ENCODE measurements around the gene ATG16L1.

The ATG16L1 gene

GRCh38 chr2:233235977-233236376 lies 15.5 kb upstream of the ATG16L1 start:
- Histone ChIP-seq H2AFZ (ENCODE audit: low read depth, low read length) (no peak overlapping the region), H3K27me3 (ENCODE audit: insufficient read depth, low read length) (no peaks in the 10 kb centered on the region), H3K4me1 (ENCODE audit: insufficient read depth, low read length) (no peaks in the 10 kb centered on the region)

GRCh38 chr2:233236820-233237589 lies 14.5 kb upstream of the ATG16L1 start:
- Histone ChIP-seq H3K36me3 (ENCODE audit: insufficient read depth, low read length) (no peaks in the 10 kb centered on the region), H3K4me3 (ENCODE audit: low read length) (no peak overlapping the region), H3K9me3 (ENCODE audit: low read length) (no peaks in the 10 kb centered on the region), H3K4me1 (ENCODE audit: insufficient read depth, low read length) (no peaks in the 10 kb centered on the region), H3K27me3 (ENCODE audit: insufficient read depth, low read length) (no peaks in the 10 kb centered on the region), H2AFZ (ENCODE audit: low read depth, low read length) (no peak overlapping the region)

More at GRCh38 chr2:233235977-233236376, 15.5 kb upstream of the ATG16L1 start:
- H3K4me3 ChIP-seq (ENCODE audit: low read length) = no peak overlapping the region
- no peaks in the 10 kb centered on the region for H3K9me3 ChIP-seq (ENCODE audit: low read length)
- H3K36me3 ChIP-seq (ENCODE audit: insufficient read depth, low read length) = no peaks in the 10 kb centered on the region

DNA sequence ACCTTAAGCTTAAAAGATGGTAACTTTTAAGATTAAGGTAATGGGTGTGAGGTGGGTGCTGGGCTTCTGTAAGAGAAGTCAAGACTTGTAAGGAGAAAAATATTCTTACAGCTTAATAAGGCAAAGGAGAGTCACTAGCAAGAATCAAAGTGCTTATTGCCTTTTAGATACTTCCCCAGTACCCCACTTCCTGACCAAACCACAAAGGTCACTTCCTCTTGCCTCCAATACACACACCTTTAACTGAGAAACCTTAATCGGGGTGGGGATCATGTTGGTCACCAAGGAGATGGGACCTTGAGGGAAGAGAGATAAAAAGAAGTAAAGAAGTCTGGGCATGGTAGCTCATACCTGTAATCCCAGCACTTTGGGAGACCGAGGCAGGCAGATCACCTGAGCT lies 10.6 kb upstream of the ATG16L1 start:
- Histone ChIP-seq H3K4me1 (ENCODE audit: insufficient read depth, low read length) (no peaks in the 10 kb centered on the region), H3K36me3 (ENCODE audit: insufficient read depth, low read length) (no peaks in the 10 kb centered on the region), H3K4me3 (ENCODE audit: low read length) (no peak overlapping the region), H3K27me3 (ENCODE audit: insufficient read depth, low read length) (peaks cover 4% of the 10 kb centered on the region), H3K9me3 (ENCODE audit: low read length) (no peaks in the 10 kb centered on the region), H2AFZ (ENCODE audit: low read depth, low read length) (no peak overlapping the region)

DNA sequence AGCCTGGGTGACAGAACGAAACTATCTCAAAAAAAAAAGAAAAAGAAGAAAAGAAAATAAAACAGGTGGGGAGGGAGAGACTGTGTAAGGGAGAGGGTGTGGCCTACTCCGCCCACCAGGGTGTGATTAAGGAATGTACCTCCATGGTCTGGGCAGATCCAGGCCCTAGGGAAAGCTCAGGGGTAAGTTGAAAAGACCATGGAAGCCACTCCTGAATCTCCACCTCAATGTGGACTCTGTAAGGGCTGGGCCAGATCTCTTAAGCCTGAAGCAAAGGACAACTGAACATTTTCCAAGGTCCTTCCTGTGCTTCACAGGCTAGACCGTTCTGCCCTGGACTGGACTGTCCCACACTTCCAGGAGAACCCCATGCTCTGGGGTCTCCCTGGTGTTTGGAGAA lies 9.7 kb upstream of the ATG16L1 start:
- Histone ChIP-seq H3K9me3 (ENCODE audit: low read length) (no peaks in the 10 kb centered on the region), H3K27me3 (ENCODE audit: insufficient read depth, low read length) (peaks cover 4% of the 10 kb centered on the region), H3K4me3 (ENCODE audit: low read length) (no peak overlapping the region), H3K4me1 (ENCODE audit: insufficient read depth, low read length) (no peaks in the 10 kb centered on the region), H3K36me3 (ENCODE audit: insufficient read depth, low read length) (no peaks in the 10 kb centered on the region), H2AFZ (ENCODE audit: low read depth, low read length) (no peak overlapping the region)

DNA sequence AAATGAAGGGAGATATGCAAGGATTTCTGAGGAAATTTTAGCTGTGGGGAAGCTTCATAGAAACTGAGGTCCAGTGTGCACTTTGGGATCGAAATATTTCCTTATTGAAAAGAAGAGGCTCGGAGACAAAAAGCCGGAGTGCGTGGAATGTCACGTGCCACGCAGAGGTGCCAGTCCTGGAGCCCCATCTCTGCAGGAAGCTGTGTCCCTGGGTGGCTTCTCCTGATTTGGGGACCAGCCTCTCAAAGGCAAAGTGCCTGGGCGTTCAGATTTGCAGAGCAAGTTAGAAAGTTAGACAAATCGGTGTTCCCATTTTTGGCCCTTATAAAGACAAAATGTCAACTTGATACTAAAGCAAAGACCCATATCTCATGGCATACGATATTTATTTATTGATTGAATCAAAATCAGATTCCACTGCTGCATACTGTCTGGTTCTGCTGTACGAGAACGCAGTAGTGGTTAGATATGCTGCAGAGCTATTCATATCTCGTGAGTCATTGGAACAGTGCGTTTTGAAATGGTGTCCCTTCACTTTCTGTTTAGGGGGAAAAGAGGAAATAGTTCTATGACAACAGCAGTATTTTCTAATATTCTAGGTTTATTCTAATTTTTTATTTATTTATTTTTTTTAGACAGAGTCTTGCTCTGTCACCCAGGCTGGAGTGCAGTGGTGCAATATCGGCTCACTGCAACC lies 9.1 kb upstream of the ATG16L1 start:
- no peaks in the 10 kb centered on the region for H3K4me1 ChIP-seq (ENCODE audit: insufficient read depth, low read length)
- no peaks in the 10 kb centered on the region for H3K36me3 ChIP-seq (ENCODE audit: insufficient read depth, low read length)
- no peak overlapping the region for H3K4me3 ChIP-seq (ENCODE audit: low read length)
- no peaks in the 10 kb centered on the region for H3K9me3 ChIP-seq (ENCODE audit: low read length)
- H2AFZ ChIP-seq (ENCODE audit: low read depth, low read length) = no peak overlapping the region
- H3K27me3 ChIP-seq (ENCODE audit: insufficient read depth, low read length) = peaks cover 4% of the 10 kb centered on the region

- H3K4me3 ChIP-seq (ENCODE audit: low read length) = no peak overlapping the region
- H3K27me3 ChIP-seq (ENCODE audit: insufficient read depth, low read length) = peaks cover 4% of the 10 kb centered on the region
- H3K36me3 ChIP-seq (ENCODE audit: insufficient read depth, low read length) = no peaks in the 10 kb centered on the region
- no peaks in the 10 kb centered on the region for H3K4me1 ChIP-seq (ENCODE audit: insufficient read depth, low read length)
- H3K9me3 ChIP-seq (ENCODE audit: low read length) = no peaks in the 10 kb centered on the region
- no peak overlapping the region for H2AFZ ChIP-seq (ENCODE audit: low read depth, low read length)
Observed at GRCh38 chr2:233243348-233243747, 8.1 kb upstream of the ATG16L1 start.

DNA sequence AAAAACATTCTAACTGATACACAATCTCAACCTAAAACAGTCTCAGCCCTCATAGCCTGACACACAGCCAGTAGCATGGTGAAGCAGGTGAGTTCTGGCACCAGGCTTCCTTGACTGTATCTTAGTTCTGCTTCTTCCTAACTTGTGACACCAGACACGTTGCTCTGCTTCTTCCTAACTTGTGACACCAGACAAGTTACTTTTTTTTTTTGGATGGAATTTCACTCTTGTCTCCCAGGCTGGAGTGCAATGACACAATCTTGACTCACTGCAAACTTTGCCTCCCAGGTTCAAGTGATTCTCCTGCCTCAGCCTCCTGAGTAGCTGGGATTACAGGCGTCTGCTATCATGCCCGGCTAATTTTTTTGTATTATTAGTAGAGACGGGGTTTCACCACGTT lies 6.7 kb upstream of the ATG16L1 start:
- H2AFZ ChIP-seq (ENCODE audit: low read depth, low read length) = no peak overlapping the region
- no peaks in the 10 kb centered on the region for H3K36me3 ChIP-seq (ENCODE audit: insufficient read depth, low read length)
- H3K4me1 ChIP-seq (ENCODE audit: insufficient read depth, low read length) = no peaks in the 10 kb centered on the region
- no peak overlapping the region for H3K4me3 ChIP-seq (ENCODE audit: low read length)
- H3K27me3 ChIP-seq (ENCODE audit: insufficient read depth, low read length) = peaks cover 4% of the 10 kb centered on the region
- H3K9me3 ChIP-seq (ENCODE audit: low read length) = no peaks in the 10 kb centered on the region

- Histone ChIP-seq H3K4me3 (ENCODE audit: low read length) (no peak overlapping the region), H3K36me3 (ENCODE audit: insufficient read depth, low read length) (no peaks in the 10 kb centered on the region), H3K4me1 (ENCODE audit: insufficient read depth, low read length) (no peaks in the 10 kb centered on the region), H3K27me3 (ENCODE audit: insufficient read depth, low read length) (peaks cover 4% of the 10 kb centered on the region), H3K9me3 (ENCODE audit: low read length) (peaks cover 3% of the 10 kb centered on the region), H2AFZ (ENCODE audit: low read depth, low read length) (no peak overlapping the region)
Observed at GRCh38 chr2:233245406-233245805, 6.1 kb upstream of the ATG16L1 start.

- H2AFZ ChIP-seq (ENCODE audit: low read depth, low read length) = no peak overlapping the region
- H3K27me3 ChIP-seq (ENCODE audit: insufficient read depth, low read length) = peaks cover 4% of the 10 kb centered on the region
- no peak overlapping the region for H3K4me3 ChIP-seq (ENCODE audit: low read length)
Observed at GRCh38 chr2:233247116-233247515, 4.4 kb upstream of the ATG16L1 start.

GRCh38 chr2:233247744-233248143 lies 3.7 kb upstream of the ATG16L1 start:
- Histone ChIP-seq H3K4me3 (ENCODE audit: low read length) (no peak overlapping the region), H3K9me3 (ENCODE audit: low read length) (peaks cover 5% of the 10 kb centered on the region), H3K36me3 (ENCODE audit: insufficient read depth, low read length) (no peaks in the 10 kb centered on the region), H3K27me3 (ENCODE audit: insufficient read depth, low read length) (peaks cover 4% of the 10 kb centered on the region), H2AFZ (ENCODE audit: low read depth, low read length) (no peak overlapping the region), H3K4me1 (ENCODE audit: insufficient read depth, low read length) (peaks cover 6% of the 10 kb centered on the region)

More at GRCh38 chr2:233247116-233247515, 4.4 kb upstream of the ATG16L1 start:
- Histone ChIP-seq H3K36me3 (ENCODE audit: insufficient read depth, low read length) (no peaks in the 10 kb centered on the region), H3K4me1 (ENCODE audit: insufficient read depth, low read length) (no peaks in the 10 kb centered on the region), H3K9me3 (ENCODE audit: low read length) (peaks cover 5% of the 10 kb centered on the region)

GRCh38 chr2:233248999-233249398 lies 2.5 kb upstream of the ATG16L1 start:
- H3K36me3 ChIP-seq (ENCODE audit: insufficient read depth, low read length) = no peaks in the 10 kb centered on the region
- no peak overlapping the region for H2AFZ ChIP-seq (ENCODE audit: low read depth, low read length)
- peaks cover 5% of the 10 kb centered on the region for H3K9me3 ChIP-seq (ENCODE audit: low read length)
- peaks cover 9% of the 10 kb centered on the region for H3K4me1 ChIP-seq (ENCODE audit: insufficient read depth, low read length)
- H3K4me3 ChIP-seq (ENCODE audit: low read length) = no peak overlapping the region
- H3K27me3 ChIP-seq (ENCODE audit: insufficient read depth, low read length) = no peaks in the 10 kb centered on the region

- Histone ChIP-seq H3K4me1 (ENCODE audit: insufficient read depth, low read length) (peaks cover 9% of the 10 kb centered on the region), H3K27me3 (ENCODE audit: insufficient read depth, low read length) (no peaks in the 10 kb centered on the region), H3K9me3 (ENCODE audit: low read length) (peaks cover 5% of the 10 kb centered on the region), H2AFZ (ENCODE audit: low read depth, low read length) (peak overlapping the region; percentile 83), H3K4me3 (ENCODE audit: low read length) (no peak overlapping the region), H3K36me3 (ENCODE audit: insufficient read depth, low read length) (peaks cover under 1% of the 10 kb centered on the region)
Observed at GRCh38 chr2:233250568-233250967, 905 bp upstream of the ATG16L1 start.

DNA sequence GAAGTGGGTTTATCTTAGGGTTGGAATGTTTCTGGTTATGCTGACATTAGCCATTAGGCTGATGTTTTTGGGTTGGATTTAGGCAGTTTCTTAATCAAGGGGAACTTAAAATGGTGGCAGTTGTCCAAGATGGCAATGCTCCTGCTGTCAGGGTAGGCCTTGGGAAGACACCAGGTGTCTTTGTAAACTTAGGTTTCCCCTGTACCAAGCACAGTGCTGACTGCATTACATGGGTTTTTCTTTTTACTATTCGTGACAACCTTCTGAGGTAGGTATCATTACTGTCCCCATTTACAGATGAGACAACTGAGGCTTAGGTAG lies 528 bp upstream of the ATG16L1 start:
- Histone ChIP-seq H2AFZ (ENCODE audit: low read depth, low read length) (peak overlapping the region; percentile 83), H3K4me3 (ENCODE audit: low read length) (peak overlapping the region; percentile 100), H3K4me1 (ENCODE audit: insufficient read depth, low read length) (peaks cover 9% of the 10 kb centered on the region), H3K27me3 (ENCODE audit: insufficient read depth, low read length) (no peaks in the 10 kb centered on the region), H3K36me3 (ENCODE audit: insufficient read depth, low read length) (peaks cover 5% of the 10 kb centered on the region), H3K9me3 (ENCODE audit: low read length) (peaks cover 5% of the 10 kb centered on the region)

Measured in neuron (in vitro differentiated cells).